GM13977 (cell line): Measurements from ENCODE around the gene KCNS1.

Experiments
- DNase-seq: peaks from one replicate; pipeline ENCODE4 v3.0.0; 2012; ENCODE audit warnings: low spot score
- in situ Hi-C: fragments of 300-500 bp; cut with MboI; formaldehyde crosslinking; loops from one replicate; pipeline ENCODE4 v1.12.0; 2022; ENCODE audit warnings: low sequenced_read_pairs, low pct_unique_long_range_greater_than_20kb, mixed read lengths, inconsistent platforms; ENCODE audit not compliant: unreplicated experiment
- TF ChIP-seq, protein P1 (sequence below): IDR thresholded peaks from 2 replicates; pipeline ENCODE4 v1.5.1; 2012; ENCODE audit warnings: mild to moderate bottlenecking, control low read depth; ENCODE audit not compliant: insufficient read depth; ENCODE audit errors: extremely low read depth, missing control alignments

Gene KCNS1

DNA sequence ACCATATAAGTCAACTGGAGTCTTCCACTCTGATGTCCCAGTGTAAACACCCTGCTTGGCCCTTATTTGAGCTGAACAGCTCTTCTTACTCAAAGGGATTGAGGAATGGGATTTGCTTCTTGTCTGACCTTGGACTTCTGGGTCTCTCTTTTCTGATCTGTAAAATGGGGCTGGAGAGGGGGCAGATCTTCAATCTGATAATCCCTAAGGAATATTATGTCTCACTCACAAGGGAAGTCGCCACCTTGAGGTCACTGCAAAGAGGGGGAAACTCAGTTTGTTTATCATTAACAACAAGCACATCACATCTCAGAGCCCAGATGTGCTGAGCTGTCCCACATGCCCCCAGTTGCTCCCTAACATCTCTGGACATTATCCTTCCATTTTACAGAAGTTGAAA lies 15.1 kb downstream of the KCNS1 start:
- DNase-seq: no peak
- in situ Hi-C loops: no loop called here
- TF ChIP-seq, protein P1, sequence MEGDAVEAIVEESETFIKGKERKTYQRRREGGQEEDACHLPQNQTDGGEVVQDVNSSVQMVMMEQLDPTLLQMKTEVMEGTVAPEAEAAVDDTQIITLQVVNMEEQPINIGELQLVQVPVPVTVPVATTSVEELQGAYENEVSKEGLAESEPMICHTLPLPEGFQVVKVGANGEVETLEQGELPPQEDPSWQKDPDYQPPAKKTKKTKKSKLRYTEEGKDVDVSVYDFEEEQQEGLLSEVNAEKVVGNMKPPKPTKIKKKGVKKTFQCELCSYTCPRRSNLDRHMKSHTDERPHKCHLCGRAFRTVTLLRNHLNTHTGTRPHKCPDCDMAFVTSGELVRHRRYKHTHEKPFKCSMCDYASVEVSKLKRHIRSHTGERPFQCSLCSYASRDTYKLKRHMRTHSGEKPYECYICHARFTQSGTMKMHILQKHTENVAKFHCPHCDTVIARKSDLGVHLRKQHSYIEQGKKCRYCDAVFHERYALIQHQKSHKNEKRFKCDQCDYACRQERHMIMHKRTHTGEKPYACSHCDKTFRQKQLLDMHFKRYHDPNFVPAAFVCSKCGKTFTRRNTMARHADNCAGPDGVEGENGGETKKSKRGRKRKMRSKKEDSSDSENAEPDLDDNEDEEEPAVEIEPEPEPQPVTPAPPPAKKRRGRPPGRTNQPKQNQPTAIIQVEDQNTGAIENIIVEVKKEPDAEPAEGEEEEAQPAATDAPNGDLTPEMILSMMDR: peak; percentile 2

DNA sequence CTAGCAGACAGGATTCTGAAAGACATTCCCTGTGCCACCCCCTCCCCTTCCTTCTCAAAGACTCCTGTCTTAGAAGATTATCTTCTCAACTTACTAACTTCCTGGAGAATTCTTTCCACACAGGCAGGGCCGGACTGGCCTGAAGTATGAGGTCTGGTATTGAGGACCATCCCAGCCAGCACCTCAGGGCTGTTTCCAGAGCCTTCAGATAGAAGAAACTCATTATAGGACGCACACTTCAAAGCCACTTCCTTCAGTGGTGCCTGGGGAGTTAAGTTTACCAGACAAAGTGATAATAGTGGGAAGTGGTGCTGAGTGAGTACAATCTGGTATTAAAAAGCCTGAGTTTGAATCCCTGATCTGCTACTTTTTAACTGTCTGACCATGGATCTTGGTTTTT lies 15.6 kb downstream of the KCNS1 start:
- in situ Hi-C loops: no loop called here
- DNase-seq: no peak
- TF ChIP-seq, protein P1: no peak

DNA sequence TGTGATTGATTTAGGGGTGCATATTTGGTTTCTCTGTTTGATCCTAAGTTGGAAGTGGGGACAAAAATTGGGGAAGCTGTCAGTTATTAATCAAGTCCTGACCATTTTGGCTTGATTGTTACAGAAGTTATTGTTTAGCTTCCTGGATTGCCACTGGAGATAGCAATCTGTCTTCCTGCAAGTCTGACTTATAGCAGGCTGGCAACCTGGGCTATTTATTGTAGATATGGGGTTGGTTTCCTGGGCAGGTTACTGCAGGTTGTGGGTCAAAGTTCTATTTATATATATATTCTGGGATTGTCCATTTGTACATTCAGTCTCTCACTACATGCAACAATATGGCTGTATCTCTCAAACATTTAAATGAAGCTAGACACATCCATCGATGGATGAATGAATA lies 17.8 kb downstream of the KCNS1 start:
- in situ Hi-C loops: no loop called here
- DNase-seq: no peak
- TF ChIP-seq, protein P1: no peak

DNA sequence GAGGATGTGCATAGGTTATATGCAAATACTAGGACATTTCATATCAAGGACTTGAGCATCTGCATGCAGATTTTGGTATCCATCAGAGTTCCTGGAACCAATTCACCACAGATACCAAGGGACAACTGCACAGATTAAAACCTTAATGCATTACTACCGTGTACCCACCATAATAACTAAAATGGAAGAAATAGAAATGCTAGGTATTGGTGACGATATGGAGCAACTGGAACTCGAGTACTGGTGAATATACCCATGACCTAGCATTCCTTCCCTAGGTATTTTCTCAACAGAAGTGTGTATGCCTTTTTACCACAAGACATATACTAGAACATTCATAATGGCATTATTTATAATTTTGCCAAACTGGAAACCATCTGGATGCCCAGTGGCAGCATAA lies 18.5 kb downstream of the KCNS1 start:
- no peak for DNase-seq
- in situ Hi-C loops: no loop called here
- TF ChIP-seq, protein P1: no peak

DNA sequence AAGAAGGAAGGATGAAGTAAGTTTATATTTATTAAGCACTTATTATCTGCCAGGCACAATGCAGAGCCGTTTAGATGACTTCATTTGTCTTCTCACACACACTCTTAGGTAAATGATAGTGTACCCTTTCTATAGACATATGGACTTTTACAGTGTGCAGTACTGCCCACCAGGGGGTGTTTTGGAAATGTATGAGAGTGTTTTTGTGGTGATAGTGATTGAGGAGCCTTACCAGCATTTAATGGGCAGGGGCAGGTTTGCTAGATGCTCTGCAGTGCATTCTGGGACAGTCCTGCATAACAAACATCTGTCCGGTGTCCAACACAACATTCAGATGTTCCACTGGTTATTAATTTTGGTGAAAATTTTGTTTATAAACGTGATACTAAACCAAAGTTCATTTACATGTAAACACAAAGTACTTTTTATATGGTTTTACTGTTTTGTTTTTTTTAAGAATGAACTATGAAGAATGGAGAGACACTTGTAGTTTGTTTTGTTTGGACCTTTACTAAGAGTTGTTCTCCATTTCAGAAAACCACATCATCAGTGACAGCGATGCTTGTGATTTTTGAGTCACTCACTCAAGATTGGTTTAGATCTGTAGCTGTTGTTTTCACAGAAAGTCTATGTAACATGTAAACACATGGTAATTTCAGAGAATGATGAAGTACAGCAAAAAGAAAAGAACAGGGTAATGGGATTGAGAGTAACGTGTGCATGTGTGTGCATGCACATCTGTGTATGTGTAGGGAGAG lies 19.9 kb downstream of the KCNS1 start:
- no peak for DNase-seq
- in situ Hi-C loops: no loop called here
- TF ChIP-seq, protein P1: peak; percentile 22

DNA sequence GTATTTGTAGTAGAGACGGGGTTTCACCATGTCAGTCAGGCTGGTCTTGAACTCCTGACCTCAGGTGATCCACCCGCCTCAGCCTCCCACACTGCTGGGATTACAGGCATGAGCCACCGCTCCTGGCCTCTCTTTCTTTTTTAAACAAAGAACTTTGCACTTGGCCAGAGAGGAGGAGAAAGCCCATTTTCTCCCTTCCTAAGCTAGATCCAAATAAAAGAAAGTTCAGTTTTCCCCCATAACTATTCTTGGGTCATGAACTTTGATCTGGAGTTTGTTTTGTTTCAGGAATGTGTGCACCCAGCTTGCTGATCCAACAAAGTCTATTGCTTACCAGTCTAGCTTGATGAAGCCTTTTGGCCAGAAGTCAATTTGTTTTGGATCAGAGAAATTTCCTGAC lies 23.4 kb downstream of the KCNS1 start:
- no peak for DNase-seq
- in situ Hi-C loops: no loop called here
- TF ChIP-seq, protein P1: no peak
